ENCODE measurements around the gene ADCY4.
"Not testable (repeated sequence)": the region's sequence is repeated elsewhere in the genome, so short reads cannot be mapped to it uniquely, and the experiment has no call there.

Gene ADCY4

GRCh38 chr14:24366721-24367513, 32.0 kb upstream of the ADCY4 start:
- DNase-seq: peak; percentile 94 to 95

- DNase-seq: no peak
Measured at GRCh38 chr14:24366413-24366720, 31.5 kb upstream of the ADCY4 start.

- DNase-seq: peak; percentile 46 to 75
Measured at GRCh38 chr14:24365600-24366412, 30.9 kb upstream of the ADCY4 start.

GRCh38 chr14:24364841-24365240, 30.0 kb upstream of the ADCY4 start:
- DNase-seq: no peak

- no peak for DNase-seq
Measured at GRCh38 chr14:24363401-24363800, 28.5 kb upstream of the ADCY4 start.

- no peak for DNase-seq
Measured at GRCh38 chr14:24362241-24362960, 27.5 kb upstream of the ADCY4 start.

GRCh38 chr14:24361326-24361725, 26.5 kb upstream of the ADCY4 start:
- DNase-seq: no peak

GRCh38 chr14:24360281-24360680, 25.4 kb upstream of the ADCY4 start:
- DNase-seq: no peak

- DNase-seq: no peak
Measured at GRCh38 chr14:24356208-24356607, 21.3 kb upstream of the ADCY4 start.

GRCh38 chr14:24355009-24355408, 20.1 kb upstream of the ADCY4 start:
- no peak for DNase-seq

- not testable (repeated sequence) for DNase-seq
Measured at GRCh38 chr14:24354482-24354825, 19.6 kb upstream of the ADCY4 start.

GRCh38 chr14:24353559-24354481, 18.9 kb upstream of the ADCY4 start:
- no peak for DNase-seq

GRCh38 chr14:24351517-24351916, 16.6 kb upstream of the ADCY4 start:
- no peak for DNase-seq

GRCh38 chr14:24349742-24350141, 14.9 kb upstream of the ADCY4 start:
- DNase-seq: no peak

GRCh38 chr14:24348186-24348585, 13.3 kb upstream of the ADCY4 start:
- DNase-seq: no peak

GRCh38 chr14:24347134-24347533, 12.3 kb upstream of the ADCY4 start:
- DNase-seq: no peak

GRCh38 chr14:24343795-24344660, 9.2 kb upstream of the ADCY4 start:
- no peak for DNase-seq

GRCh38 chr14:24342889-24343288, 8.0 kb upstream of the ADCY4 start:
- no peak for DNase-seq

- no peak for DNase-seq
Measured at GRCh38 chr14:24340606-24341005, 5.7 kb upstream of the ADCY4 start.

GRCh38 chr14:24339284-24340151, 4.6 kb upstream of the ADCY4 start, which contains the start of gene RIPK3:
TSS of gene RIPK3 (minus strand) at chr14:24339991. CDS start at chr14:24339826, 165 bp downstream.
- DNase-seq: no peak

- DNase-seq: no peak
Measured at GRCh38 chr14:24338843-24339242, 4.0 kb upstream of the ADCY4 start.
